NCI-H128 (cell line): ENCODE data around the gene VPS11.
"Not testable (repeated sequence)": the region's sequence is repeated elsewhere in the genome, so short reads cannot be mapped to it uniquely, and the experiment has no call there.

Experiments
- DNase-seq: peaks from one replicate; lab custom pipeline; 2025; ENCODE audit not compliant: unreplicated experiment; lab: John Stamatoyannopoulos, UW

VPS11 gene

GRCh38 chr11:119034813-119035212 lies 32.8 kb upstream of the VPS11 start:
- DNase-seq = no peak

GRCh38 chr11:119038884-119039283 lies 28.7 kb upstream of the VPS11 start:
- no peak for DNase-seq

- not testable (repeated sequence) for DNase-seq
Measured at GRCh38 chr11:119039471-119039870, 28.1 kb upstream of the VPS11 start.

GRCh38 chr11:119041821-119042514 lies 25.6 kb upstream of the VPS11 start:
- DNase-seq = no peak

- no peak for DNase-seq
Measured at GRCh38 chr11:119042927-119043326, 24.7 kb upstream of the VPS11 start.

- DNase-seq = no peak
Measured at GRCh38 chr11:119044708-119045107, 22.9 kb upstream of the VPS11 start.

- DNase-seq = no peak
Measured at GRCh38 chr11:119046489-119046888, 21.1 kb upstream of the VPS11 start.

- DNase-seq = no peak
Measured at GRCh38 chr11:119047205-119047604, 20.4 kb upstream of the VPS11 start.

- no peak for DNase-seq
Measured at GRCh38 chr11:119048644-119049043, 19.0 kb upstream of the VPS11 start.

- no peak for DNase-seq
Measured at GRCh38 chr11:119049081-119049480, 18.5 kb upstream of the VPS11 start.

- no peak for DNase-seq
Measured at GRCh38 chr11:119051440-119052162, 16.0 kb upstream of the VPS11 start.

- no peak for DNase-seq
Measured at GRCh38 chr11:119052163-119052814, 15.3 kb upstream of the VPS11 start.

- DNase-seq = no peak
Measured at GRCh38 chr11:119054418-119054817, 13.2 kb upstream of the VPS11 start.

GRCh38 chr11:119055901-119056300 lies 11.7 kb upstream of the VPS11 start:
- no peak for DNase-seq

- peak; percentile 2 for DNase-seq
Measured at GRCh38 chr11:119056421-119056999, 11.1 kb upstream of the VPS11 start.

GRCh38 chr11:119057000-119057769 lies 10.4 kb upstream of the VPS11 start, which contains the start of gene HYOU1:
HYOU1 (minus strand) TSS chr11:119057205; CDS start chr11:119056160, 1,045 bp downstream.
- DNase-seq = peak; percentile 70

GRCh38 chr11:119059128-119059527 lies 8.5 kb upstream of the VPS11 start:
- DNase-seq = not testable (repeated sequence)

GRCh38 chr11:119061256-119061655 lies 6.4 kb upstream of the VPS11 start:
- no peak for DNase-seq

- no peak for DNase-seq
Measured at GRCh38 chr11:119062779-119063178, 4.8 kb upstream of the VPS11 start.

- no peak for DNase-seq
Measured at GRCh38 chr11:119065369-119065768, 2.2 kb upstream of the VPS11 start.

GRCh38 chr11:119077839-119078238 lies 10.2 kb downstream of the VPS11 start:
- no peak for DNase-seq
